ENCODE results near the gene TTYH1. TPM values are rescaled to one million over a fixed set of nuclear protein-coding genes. Genes with fewer than 3 reads are reported as not detected.
"Not testable (repeated sequence)": the region's sequence is repeated elsewhere in the genome, so short reads cannot be mapped to it uniquely, and the experiment has no call there.

The TTYH1 gene
- total RNA-seq (2021; ENCODE audit: unreplicated experiment) (0.62 TPM), Bru-seq, nascent RNA (percentile 12 among the genes with signal in this experiment), BruChase-seq, experiment 1, labeled RNA remaining after a 2-hour chase (percentile 13 among the genes with signal in this experiment), BruChase-seq, experiment 2, labeled RNA remaining after a 6-hour chase (percentile 8 among the genes with signal in this experiment)
- polyA plus RNA-seq (2012; ENCODE audit: insufficient read length) = 1.4 TPM
- long read RNA-seq, partial matches to known transcripts = 0 of 4 reads
- long read RNA-seq, other reads (novel, unspliced or antisense) = 4 of 4 reads

- CTCF ChIA-PET = interaction anchor here (1.0 kb wide), 1 partner anchor 27 kb away, joined by 7 read pairs; no protein-coding TSS in a partner anchor
- BruUV-seq (replicated peaks) = no TSS peak
- in situ Hi-C loops (cut with HindIII; ENCODE audit: low pct_unique_long_range_greater_than_20kb, low sequenced_read_pairs) (no loop called here), intact Hi-C loops (cut with micrococcal nuclease; ENCODE audit: unreplicated experiment) (no loop called here)
- no peak for TF ChIP-seq SIN3A (IDR thresholded peaks at IDR 0.05; ENCODE audit: borderline replicate concordance, insufficient read depth, low read depth, low read length)
- peak; percentile 81; the same call in 1 of the 2 replicates for TF ChIP-seq CTCF (IDR thresholded peaks at IDR 0.05)
- Histone ChIP-seq H3K36me3 (ENCODE audit: control insufficient read depth, insufficient read depth, low read length) (no peaks in the 10 kb centered on the region), H3K27ac (ENCODE audit: low read length) (no peak within 1 kb of the TSS), H3K9me3 (ENCODE audit: control insufficient read depth, insufficient read depth, low read depth, low read length) (no peaks in the 10 kb centered on the region), H3K4me3 (ENCODE audit: low read depth in 2 of 2, low read length in 2 of 2) (no peak within 1 kb of the TSS), H3K27me3 (ENCODE audit: control insufficient read depth, insufficient read depth, low read length) (peaks cover 5% of the 10 kb centered on the region), H3K4me1 (ENCODE audit: control insufficient read depth, insufficient read depth, low read length) (peaks cover 8% of the 10 kb centered on the region)
- ATAC-seq = no peak; the same call in 1 of the 2 replicates
- DNase-seq (ENCODE audit: low read depth, low spot score) = no peak
- POLR2A ChIA-PET = interaction anchor here (0.7 to 1.1 kb wide), 2 partner anchors 9 to 13 kb away, joined by 3 read pairs; no protein-coding TSS in a partner anchor
These were observed at the start of gene TTYH1 for GRCh38 chr19:54415208-54415900. Gene TTYH1 (plus strand): TSS chr19:54415464. CDS start chr19:54415553, 89 bp downstream.

- in situ Hi-C loops (cut with HindIII; ENCODE audit: low pct_unique_long_range_greater_than_20kb, low sequenced_read_pairs); H3K36me3 ChIP-seq (ENCODE audit: control insufficient read depth, insufficient read depth, low read length); DNase-seq (ENCODE audit: low read depth, low spot score); BruUV-seq (replicated peaks); H3K27ac ChIP-seq (ENCODE audit: low read length); POLR2A ChIA-PET; H3K4me3 ChIP-seq (ENCODE audit: low read depth in 2 of 2, low read length in 2 of 2); H3K27me3 ChIP-seq (ENCODE audit: control insufficient read depth, insufficient read depth, low read length); H3K9me3 ChIP-seq (ENCODE audit: control insufficient read depth, insufficient read depth, low read depth, low read length); intact Hi-C loops (cut with micrococcal nuclease; ENCODE audit: unreplicated experiment); ATAC-seq; H3K4me1 ChIP-seq (ENCODE audit: control insufficient read depth, insufficient read depth, low read length): not testable (repeated sequence)
- CTCF ChIA-PET = interaction anchor here (0.6 kb wide), 1 partner anchor 21 kb away, joined by 4 read pairs; no protein-coding TSS in a partner anchor
These were observed 49.5 kb upstream of the TTYH1 start for GRCh38 chr19:54365798-54366197.

- DNase-seq (ENCODE audit: low read depth, low spot score) (no peak), ATAC-seq (no peak)
- H3K4me1 ChIP-seq (ENCODE audit: control insufficient read depth, insufficient read depth, low read length) = no peaks in the 10 kb centered on the region
- no peaks in the 10 kb centered on the region for H3K36me3 ChIP-seq (ENCODE audit: control insufficient read depth, insufficient read depth, low read length)
- no peaks in the 10 kb centered on the region for H3K27me3 ChIP-seq (ENCODE audit: control insufficient read depth, insufficient read depth, low read length)
- no peaks in the 10 kb centered on the region for H3K9me3 ChIP-seq (ENCODE audit: control insufficient read depth, insufficient read depth, low read depth, low read length)
- no peak overlapping the region for H3K4me3 ChIP-seq (ENCODE audit: low read depth in 2 of 2, low read length in 2 of 2)
- ChIA-PET CTCF (no interaction called here), POLR2A (no interaction called here)
- H3K27ac ChIP-seq (ENCODE audit: low read length) = no peak overlapping the region
- intact Hi-C loops (cut with micrococcal nuclease; ENCODE audit: unreplicated experiment) (no loop called here), in situ Hi-C loops (cut with HindIII; ENCODE audit: low pct_unique_long_range_greater_than_20kb, low sequenced_read_pairs) (no loop called here)
- TF ChIP-seq POLR2AphosphoS5 (IDR thresholded peaks at IDR 0.05; ENCODE audit: low read depth, low read length) = no peak
- TF ChIP-seq CTCF (IDR thresholded peaks at IDR 0.05) = no peak
- no peak for TF ChIP-seq TCF7L2 (IDR thresholded peaks at IDR 0.05; ENCODE audit: low read depth, low read length)
- no peak for TF ChIP-seq REST (IDR thresholded peaks at IDR 0.05; ENCODE audit: insufficient read depth in 1 of 2, low read depth in 2 of 2, low read length in 1 of 2)
- TF ChIP-seq SIN3A (IDR thresholded peaks at IDR 0.05; ENCODE audit: borderline replicate concordance, insufficient read depth, low read depth, low read length) = no peak
- BruUV-seq (replicated peaks) = no TSS peak
These were observed 48.5 kb upstream of the TTYH1 start for GRCh38 chr19:54366811-54367210.
